GM19351 (cell line): ENCODE results near the gene MAMLD1.

Experiments
- ATAC-seq: cut with Tn5 transposase; IDR thresholded peaks from one replicate; pipeline ENCODE4 v1.9.1; 2021; ENCODE audit warnings: mild to moderate bottlenecking, moderate library complexity; ENCODE audit not compliant: unreplicated experiment

Gene MAMLD1

GRCh38 chrX:150352581-150352980, 10.5 kb upstream of the MAMLD1 start:
- ATAC-seq = no peak

DNA sequence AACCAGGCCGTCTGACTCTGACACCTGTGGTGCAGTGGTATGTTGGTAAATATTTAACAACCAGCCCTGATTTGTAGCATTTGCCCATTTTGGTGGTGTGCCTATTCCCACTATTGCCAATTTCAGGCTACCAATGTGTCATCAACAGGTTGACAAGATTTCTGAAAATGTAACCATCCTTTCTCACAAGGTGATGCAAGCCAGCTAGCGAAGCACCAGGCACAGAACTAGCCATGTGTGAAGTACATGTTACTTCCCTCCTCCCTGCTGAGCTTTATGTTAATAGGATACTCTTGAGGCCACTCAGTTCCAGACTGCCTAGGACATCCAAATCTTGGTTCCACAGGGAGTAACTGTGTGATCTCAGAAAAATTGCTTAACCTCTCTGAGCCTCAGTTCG, 7.2 kb upstream of the MAMLD1 start:
- no peak for ATAC-seq

GRCh38 chrX:150357790-150358189, 5.3 kb upstream of the MAMLD1 start:
- ATAC-seq = no peak

DNA sequence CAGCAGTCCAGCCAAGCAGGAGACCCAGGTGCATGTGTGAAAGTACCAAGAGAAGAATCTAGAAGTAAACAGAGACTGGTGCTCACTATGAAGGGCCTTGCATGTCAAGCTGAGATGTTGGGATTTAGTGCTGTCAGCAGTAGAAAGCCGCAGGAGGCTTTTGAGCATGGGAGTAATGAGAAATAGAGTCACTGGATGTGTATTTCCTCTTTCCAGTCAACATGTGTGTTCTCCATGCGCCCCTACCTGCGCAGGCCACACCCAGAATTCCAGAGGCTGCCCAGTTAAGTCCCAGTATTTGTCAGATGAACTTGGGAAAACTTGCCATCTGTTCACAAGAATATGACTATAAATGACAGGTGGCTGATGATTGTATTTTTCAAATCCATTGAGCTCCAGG, 4.5 kb upstream of the MAMLD1 start:
- ATAC-seq = no peak

GRCh38 chrX:150360331-150360730, 2.8 kb upstream of the MAMLD1 start:
- ATAC-seq = no peak

DNA sequence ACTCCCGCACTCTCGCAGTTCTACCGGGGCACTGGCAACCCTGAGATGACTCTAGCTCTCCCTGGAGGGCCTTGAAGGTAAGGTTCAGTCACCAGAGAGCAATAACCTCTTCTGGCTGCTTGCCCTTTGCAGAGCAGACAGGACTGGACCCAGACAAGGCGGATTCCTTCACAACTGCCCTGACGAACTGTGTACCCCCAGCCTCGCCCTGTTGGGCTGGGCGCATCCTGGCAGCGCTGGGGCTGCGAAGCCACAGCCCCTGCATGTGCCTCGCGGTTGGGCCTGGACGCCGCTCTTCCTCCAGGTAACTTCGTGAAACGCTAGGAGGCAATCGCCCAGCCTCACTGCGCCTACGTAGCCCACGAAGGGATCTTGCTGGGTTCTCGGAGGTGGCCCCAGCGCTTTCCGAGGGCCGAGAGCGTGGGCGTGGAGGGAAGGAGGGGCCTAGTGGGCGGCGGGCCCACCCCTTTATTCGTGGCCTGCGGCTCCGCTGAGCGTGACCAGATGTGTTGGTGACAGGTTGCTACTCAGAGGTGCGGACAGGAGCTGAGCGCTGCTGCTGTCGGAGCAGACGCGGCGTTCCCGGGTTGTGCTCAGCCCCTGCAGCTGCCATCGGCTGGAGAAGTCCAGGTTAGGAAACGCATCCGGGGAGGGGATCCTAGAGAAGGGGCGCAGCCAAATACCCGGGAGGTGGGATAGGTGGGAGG, 1.9 kb upstream of the MAMLD1 start:
- ATAC-seq = no peak

DNA sequence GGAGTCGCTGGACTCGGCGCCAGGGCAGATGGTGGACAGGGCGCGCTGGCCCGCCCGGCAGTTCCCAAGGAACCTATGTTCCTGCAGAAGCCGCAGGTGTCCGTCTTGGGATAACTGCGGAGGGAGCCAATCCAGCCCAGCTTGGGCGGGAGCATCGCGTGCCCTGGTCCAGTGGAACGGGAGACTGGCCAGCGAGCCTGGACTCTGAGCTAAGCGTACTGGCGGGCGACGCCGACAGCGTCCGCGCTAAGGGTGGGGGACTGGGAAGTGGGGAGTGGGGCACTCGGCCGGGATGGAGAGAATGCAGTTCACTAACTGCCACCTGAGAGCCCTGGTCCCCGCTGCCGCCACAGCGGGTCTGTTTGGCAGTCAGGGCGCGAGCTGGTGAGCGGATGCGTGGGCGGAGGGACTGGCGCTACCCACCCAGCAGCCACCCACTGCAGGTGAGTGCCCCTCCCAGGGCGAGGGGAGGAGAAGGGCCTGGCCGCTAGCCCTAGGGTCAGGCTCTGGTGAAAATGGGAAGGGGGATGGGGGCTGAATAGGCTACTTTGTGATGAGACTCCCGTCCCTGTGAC, 1.3 kb upstream of the MAMLD1 start:
- ATAC-seq = no peak

GRCh38 chrX:150363561-150364346, 637 bp downstream of the MAMLD1 start:
- no peak for ATAC-seq

DNA sequence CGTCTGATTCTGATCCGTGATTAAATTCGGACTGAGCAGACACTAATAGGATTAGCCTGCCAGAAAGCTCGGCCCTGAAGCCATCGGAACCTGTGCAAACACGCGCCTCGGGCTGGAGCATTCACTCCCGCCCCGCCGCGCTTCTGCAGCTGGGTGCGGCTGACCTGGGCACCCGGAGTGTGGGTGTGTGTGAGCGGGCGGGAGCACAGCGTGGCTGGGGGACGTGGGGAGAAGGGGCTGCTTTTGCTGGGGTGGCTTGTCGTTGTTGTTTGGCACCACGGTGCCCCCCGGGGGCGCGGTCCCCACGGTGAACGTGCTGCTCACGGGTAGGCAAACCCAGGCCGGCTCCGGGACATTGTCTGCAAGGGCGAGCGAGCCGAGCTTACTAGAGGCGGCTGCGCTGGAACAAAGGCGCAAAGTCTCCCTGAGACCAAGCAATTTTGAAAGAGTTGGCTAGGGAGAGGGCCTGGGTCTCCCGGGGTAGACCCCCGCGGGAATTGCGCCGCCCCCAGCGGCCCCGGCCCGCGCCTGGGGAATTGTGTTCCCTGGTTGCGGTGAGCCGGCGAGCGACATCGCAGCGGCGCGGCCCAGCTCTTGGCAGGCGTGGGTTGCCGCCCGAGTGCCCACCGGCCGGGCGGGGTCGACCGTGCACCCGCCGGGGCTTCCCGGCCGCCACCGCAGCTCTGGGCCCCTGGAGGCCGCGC, 1.4 kb downstream of the MAMLD1 start:
- no peak for ATAC-seq

DNA sequence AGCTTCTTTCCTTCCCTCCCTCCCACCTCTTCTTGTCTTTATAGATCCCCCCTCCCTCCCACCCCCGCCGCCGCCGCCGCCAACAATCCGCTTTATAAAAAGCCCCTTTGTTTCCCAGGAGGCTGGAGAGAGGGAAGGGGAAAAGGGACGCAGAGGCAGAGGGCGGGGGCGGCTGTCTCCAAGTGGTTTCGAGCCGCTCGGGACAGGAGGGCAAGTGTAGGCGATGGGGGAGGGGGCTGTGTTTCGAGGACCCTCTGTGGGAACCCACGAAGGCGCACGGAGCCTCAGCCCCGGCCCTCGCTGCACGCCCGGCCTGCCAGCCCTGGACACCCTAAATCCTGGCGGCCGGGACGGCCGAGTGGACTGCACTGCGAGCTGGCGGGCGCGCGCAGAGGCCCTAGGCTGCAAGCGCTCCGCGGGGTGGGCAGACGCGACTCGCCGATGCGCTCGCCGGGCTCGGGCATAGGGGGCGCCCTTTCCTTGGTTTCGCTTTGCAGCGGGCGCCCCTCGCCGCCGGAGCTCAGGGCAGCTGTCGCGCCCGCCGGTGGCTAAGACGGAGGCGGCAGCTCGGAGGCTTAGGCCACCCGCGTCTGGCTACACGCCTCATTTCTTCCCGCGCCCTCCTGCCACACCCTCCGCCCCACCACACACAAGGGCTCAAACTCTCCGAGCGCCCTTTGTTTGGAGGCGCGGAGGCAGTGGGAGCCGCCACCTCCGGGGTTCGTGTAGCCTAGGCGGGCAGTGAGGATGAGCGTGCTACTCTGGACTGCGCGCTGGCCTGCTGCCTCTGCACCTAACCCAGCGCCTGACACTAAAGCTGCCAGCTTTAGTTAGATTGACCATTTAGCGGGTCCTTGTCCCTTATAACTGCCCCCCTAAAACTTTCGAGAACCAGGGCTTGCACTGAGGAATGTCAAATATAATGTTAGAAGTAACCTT, 2.2 kb downstream of the MAMLD1 start:
- ATAC-seq = no peak

DNA sequence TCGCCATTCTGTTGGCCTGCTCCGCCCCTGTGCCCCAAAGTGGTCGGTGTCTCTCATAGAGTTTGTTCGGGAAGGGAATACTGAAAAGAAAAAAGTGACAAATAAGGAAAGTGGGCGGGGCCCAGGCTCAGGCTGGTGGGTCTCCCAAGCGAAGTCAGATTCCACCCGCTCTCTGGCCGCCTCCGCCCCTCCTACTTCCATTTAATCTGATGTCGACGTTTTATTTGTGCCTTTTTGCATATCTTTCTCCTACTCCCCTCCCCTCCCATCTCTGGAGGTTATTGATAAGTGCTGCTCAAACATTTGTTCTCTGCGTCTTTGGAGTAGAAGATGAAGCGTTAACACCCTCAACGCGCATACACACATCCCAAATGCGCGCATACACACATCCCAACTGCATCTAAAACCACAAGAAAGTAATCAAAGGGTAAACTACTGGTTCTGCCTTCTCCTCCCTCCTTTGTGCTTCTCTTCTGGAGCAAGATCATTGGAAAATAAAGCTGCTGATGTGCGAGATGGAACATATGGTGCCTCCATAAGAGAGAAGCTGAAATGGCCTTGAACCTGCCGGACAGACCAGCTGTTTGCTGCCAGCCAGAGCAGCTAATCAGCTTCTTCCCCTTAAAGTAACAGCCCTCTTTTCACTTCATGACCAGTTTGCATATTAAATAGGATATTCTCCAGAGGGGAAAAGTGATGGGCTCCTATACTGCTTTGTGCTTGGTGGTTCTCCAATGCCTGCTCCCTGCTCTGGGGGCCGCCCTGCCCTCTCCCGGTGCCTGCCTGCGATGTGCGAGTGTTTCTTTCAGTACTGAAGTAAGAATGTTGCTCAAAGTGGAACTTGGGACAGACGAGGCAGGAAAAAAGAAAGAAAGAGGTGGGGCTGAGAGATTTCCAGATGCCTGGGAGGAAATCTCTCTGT, 3.1 kb downstream of the MAMLD1 start:
- ATAC-seq = no peak

GRCh38 chrX:150366951-150367545, 3.9 kb downstream of the MAMLD1 start:
- no peak for ATAC-seq

GRCh38 chrX:150370589-150371312, 7.6 kb downstream of the MAMLD1 start:
- ATAC-seq = no peak

GRCh38 chrX:150371877-150372276, 8.8 kb downstream of the MAMLD1 start:
- no peak for ATAC-seq

GRCh38 chrX:150372280-150372679, 9.2 kb downstream of the MAMLD1 start:
- no peak for ATAC-seq

DNA sequence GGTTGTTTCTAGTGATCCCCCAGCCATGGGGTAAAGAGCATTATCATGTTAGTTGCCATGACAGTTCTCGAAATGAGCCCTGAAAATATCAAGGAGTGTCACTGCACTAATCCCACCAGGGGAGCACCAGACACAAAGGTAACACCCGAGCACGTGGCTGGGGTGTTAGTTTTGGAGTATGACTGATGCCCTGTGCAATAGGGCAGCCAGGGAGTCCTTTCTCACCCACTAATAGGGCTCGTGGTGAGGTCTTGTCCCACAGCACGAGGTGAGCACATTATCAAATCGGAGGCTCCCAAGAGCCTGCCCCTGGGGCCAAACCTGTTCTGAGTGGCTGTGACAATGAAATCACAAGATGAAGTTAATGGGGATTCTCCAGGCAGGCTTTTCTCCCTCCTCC, 9.6 kb downstream of the MAMLD1 start:
- no peak for ATAC-seq

DNA sequence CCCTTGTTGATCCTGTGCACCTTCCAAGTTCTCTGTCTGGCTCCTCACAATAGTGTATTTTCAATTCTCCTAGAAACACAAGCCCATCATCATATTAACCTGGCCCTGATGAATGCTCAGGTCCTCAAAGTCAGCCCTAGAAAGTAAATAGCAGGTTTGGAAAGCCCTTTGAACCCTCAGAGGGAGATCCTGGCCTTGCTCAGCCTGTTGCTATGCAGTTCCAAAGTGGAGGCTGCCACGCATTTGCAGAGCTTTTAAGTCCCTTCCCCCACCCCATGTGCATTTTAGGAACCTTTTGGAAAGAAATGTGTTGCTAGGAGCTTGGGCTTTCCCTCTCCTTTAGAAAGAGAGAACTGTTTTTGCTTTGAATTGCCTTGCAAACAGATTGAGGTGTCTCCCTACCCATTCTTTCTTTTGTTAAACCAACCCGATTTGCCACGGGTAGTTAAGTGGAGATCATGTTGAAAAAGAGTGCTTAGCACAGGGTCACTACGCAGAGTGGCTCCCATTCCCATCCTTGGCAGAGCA, 12.2 kb downstream of the MAMLD1 start:
- no peak for ATAC-seq

GRCh38 chrX:150377005-150377404, 13.9 kb downstream of the MAMLD1 start:
- no peak for ATAC-seq
